ENCODE results near the gene CDH18.

GRCh38 chr5:19498852-19499251 lies 489.1 kb downstream of the CDH18 start:
- TF ChIP-seq POLR2AphosphoS5 (IDR thresholded peaks at IDR 0.05): no peak
- TF ChIP-seq, protein P1, sequence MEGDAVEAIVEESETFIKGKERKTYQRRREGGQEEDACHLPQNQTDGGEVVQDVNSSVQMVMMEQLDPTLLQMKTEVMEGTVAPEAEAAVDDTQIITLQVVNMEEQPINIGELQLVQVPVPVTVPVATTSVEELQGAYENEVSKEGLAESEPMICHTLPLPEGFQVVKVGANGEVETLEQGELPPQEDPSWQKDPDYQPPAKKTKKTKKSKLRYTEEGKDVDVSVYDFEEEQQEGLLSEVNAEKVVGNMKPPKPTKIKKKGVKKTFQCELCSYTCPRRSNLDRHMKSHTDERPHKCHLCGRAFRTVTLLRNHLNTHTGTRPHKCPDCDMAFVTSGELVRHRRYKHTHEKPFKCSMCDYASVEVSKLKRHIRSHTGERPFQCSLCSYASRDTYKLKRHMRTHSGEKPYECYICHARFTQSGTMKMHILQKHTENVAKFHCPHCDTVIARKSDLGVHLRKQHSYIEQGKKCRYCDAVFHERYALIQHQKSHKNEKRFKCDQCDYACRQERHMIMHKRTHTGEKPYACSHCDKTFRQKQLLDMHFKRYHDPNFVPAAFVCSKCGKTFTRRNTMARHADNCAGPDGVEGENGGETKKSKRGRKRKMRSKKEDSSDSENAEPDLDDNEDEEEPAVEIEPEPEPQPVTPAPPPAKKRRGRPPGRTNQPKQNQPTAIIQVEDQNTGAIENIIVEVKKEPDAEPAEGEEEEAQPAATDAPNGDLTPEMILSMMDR (IDR thresholded peaks at IDR 0.05): no peak
- no peak for TF ChIP-seq EP300 (IDR thresholded peaks at IDR 0.05)
